IPS-20b (cell line): ENCODE data around the gene HIPK2.

Source experiments
- H3K27ac ChIP-seq: one replicate; pipeline ENCODE4 v1.5.1; 2013; ENCODE audit warnings: low read length
- H3K27me3 ChIP-seq: 2 replicates; pipeline ENCODE4 v1.6.1; 2013; ENCODE audit warnings: mild to moderate bottlenecking, low read length, inconsistent platforms; ENCODE audit not compliant: insufficient read depth
- H3K36me3 ChIP-seq: 2 replicates; pipeline ENCODE4 v1.6.1; 2013; ENCODE audit warnings: low read depth, mild to moderate bottlenecking, inconsistent platforms, low read length, moderate library complexity; ENCODE audit not compliant: insufficient read depth
- H3K4me1 ChIP-seq: 2 replicates; pipeline ENCODE4 v1.6.1; 2013; ENCODE audit warnings: mild to moderate bottlenecking, control low read depth, inconsistent platforms, low read length, moderate library complexity; ENCODE audit not compliant: insufficient read depth
- H3K4me3 ChIP-seq: 2 replicates; pipeline ENCODE4 v1.5.1; 2013; ENCODE audit warnings: mild to moderate bottlenecking, low read length, inconsistent platforms
- H3K9ac ChIP-seq: 2 replicates; pipeline ENCODE4 v1.6.1; 2013; ENCODE audit warnings: low read depth, mild to moderate bottlenecking, inconsistent platforms, low read length, moderate library complexity
- H3K9me3 ChIP-seq: 2 replicates; pipeline ENCODE4 v1.6.1; 2013; ENCODE audit warnings: mild to moderate bottlenecking, low read depth, low read length, inconsistent platforms; ENCODE audit not compliant: insufficient read depth

HIPK2 gene

DNA sequence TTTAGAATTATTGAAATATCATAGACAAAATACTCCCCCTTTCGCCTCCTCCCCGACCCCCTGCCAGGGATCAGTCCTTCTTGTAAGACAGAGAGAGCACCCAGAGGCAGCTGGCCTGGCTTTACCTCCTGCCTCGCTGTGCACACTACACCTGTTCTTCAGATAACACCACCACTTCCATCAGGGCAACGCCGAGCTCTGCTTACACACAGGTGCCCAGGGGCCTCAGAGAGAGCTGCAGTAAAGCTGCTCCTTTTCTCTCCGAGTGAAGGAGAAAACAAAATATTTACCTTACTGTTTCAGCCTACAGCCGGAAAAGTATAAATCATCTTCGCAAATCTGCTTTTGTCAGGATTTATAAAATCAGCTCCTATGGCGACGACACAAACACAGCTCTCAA is 80.7 kb downstream of the HIPK2 start:
- no peaks in the 10 kb centered on the region for H3K27me3 ChIP-seq
- H3K9ac ChIP-seq = no peak overlapping the region
- no peaks in the 10 kb centered on the region for H3K4me1 ChIP-seq
- H3K27ac ChIP-seq = no peak overlapping the region
- H3K9me3 ChIP-seq = no peaks in the 10 kb centered on the region
- no peaks in the 10 kb centered on the region for H3K36me3 ChIP-seq
- H3K4me3 ChIP-seq = no peak overlapping the region

DNA sequence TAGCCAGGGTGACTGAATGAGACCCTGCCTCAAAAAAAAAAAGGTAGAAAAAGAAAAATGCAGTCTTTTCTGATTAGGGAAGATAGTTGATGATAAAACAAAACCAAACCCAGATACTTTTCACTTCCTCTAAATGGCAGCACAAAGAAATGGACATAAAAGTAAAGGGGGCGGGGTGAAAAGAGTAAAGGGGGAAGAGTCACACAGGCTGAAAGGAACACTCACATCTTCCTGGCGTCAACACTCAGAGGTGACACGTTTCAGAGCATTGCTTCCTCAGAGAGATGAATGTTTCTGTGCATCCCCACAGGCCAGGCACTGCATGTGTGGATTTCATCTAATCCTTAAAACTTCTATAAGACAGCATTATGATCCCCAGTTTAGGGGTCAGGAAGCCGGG is 81.2 kb downstream of the HIPK2 start:
- Histone ChIP-seq H3K9ac (no peak overlapping the region), H3K36me3 (no peaks in the 10 kb centered on the region)

DNA sequence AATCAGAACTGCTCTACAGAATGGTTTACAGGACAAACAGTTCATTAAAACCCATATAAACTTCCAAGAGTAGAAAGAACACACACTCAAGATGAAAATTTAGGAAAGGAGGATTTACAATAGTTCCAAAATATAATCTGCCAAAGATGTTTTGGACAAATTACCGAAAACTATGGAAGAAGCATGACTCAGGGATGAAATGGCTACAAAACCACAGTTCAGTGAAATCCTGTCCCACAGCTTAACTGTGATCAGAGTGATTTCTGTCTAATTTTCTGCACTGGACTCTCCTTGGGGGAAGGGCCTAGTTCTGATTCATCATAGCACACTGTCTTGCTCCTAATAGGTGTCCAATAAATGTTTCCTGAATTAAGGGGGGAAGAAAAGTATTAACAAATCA is 82.2 kb downstream of the HIPK2 start:
- Histone ChIP-seq H3K9ac (no peak overlapping the region), H3K36me3 (no peaks in the 10 kb centered on the region), H3K4me3 (no peak overlapping the region), H3K9me3 (no peaks in the 10 kb centered on the region), H3K27me3 (no peaks in the 10 kb centered on the region), H3K27ac (no peak overlapping the region), H3K4me1 (no peaks in the 10 kb centered on the region)

More for the DNA sequence above, 81.2 kb downstream of the HIPK2 start:
- H3K4me3 ChIP-seq = no peak overlapping the region
- H3K27me3 ChIP-seq = no peaks in the 10 kb centered on the region
- no peaks in the 10 kb centered on the region for H3K9me3 ChIP-seq
- no peaks in the 10 kb centered on the region for H3K4me1 ChIP-seq
- no peak overlapping the region for H3K27ac ChIP-seq

DNA sequence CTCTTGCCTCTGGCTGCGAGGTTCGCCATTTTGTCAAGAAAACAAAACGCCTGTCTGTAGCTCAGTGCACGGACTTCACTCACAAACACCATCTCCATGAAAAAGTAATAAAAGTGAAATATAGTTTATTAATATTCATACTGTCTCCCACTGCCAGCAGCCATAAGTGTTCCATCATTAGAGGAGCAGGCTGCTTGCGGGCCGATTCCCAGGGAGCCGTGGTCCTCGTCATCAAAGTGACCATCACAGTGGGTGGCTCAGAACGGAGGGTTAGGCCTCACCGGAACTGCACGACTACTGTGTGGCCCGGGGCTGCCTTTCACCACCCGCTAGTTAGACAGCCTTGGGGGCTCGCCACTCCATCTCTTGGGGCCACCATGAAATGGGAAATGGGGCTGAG is 82.7 kb downstream of the HIPK2 start:
- Histone ChIP-seq H3K4me3 (no peak overlapping the region), H3K27me3 (no peaks in the 10 kb centered on the region), H3K36me3 (no peaks in the 10 kb centered on the region), H3K4me1 (no peaks in the 10 kb centered on the region), H3K9me3 (no peaks in the 10 kb centered on the region), H3K9ac (no peak overlapping the region), H3K27ac (no peak overlapping the region)

DNA sequence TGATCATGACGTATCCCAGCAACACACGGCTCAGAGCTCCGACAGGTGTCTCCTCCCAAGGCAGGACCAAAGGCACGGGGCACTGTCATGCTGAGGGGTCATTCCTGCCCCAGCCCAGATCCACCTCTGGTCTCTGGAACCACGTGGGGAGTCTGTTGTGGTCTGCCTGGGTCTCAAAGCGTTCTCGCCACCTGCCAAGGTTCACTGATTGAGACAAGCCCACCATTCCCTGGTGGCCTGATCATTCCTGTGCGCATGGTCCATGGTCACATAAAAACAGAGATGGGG is 83.5 kb downstream of the HIPK2 start:
- Histone ChIP-seq H3K9ac (no peak overlapping the region), H3K4me1 (no peaks in the 10 kb centered on the region), H3K27ac (no peak overlapping the region), H3K27me3 (no peaks in the 10 kb centered on the region), H3K36me3 (no peaks in the 10 kb centered on the region), H3K4me3 (no peak overlapping the region), H3K9me3 (no peaks in the 10 kb centered on the region)

DNA sequence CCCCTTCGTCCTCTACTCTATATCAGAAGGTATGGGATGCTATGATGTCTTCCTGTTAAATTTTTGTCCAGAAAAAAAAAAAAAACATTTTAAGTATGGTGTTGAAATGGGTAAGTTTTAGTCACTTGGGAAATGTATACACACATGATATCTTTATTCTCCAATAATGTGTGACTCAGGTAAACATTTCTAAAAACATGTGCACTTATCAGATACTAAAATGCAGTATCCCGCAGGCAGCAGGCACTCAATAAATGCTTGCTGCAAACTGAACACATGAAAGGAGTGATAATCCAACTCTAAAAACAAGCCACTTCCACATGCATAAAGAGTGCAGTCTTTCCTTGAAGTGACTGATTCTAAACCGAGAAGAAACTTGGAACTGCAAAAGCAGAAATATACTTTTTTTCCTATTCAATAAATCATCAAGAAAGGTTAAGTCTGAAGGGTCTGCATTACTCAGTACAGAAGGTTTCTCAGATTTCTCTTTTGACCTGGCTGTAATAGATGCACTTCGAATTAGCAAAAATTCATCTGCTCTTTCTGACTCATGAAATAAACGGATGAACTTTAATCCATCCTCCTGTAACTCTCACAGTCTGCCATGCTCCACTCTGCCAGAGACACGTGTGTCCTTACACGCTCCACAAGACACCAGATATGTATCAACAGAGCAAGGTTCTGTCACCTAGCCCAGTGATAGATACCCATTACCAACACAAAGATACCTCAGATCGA is 84.0 kb downstream of the HIPK2 start:
- Histone ChIP-seq H3K36me3 (no peaks in the 10 kb centered on the region), H3K9ac (no peak overlapping the region), H3K4me3 (no peak overlapping the region), H3K27me3 (no peaks in the 10 kb centered on the region), H3K27ac (no peak overlapping the region), H3K4me1 (no peaks in the 10 kb centered on the region), H3K9me3 (no peaks in the 10 kb centered on the region)

DNA sequence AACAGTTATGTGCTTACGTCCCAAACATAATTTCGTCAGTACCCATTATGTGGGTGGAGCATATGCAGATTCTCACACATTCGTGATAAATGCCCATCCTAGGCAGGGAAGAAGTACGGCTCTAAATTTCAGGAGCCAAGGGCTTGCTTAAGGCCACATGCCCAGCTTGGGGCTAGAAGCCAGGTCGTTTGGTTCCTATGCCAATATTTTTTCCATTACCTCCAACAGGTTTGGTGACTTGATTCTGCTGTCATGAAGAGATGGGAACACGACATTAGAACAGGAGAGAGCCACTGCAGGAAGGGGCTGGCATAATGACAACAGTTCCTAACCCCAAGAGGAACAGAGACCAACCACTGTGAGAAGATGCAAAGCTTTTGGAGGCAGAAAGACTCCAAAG is 85.1 kb downstream of the HIPK2 start:
- no peak overlapping the region for H3K4me3 ChIP-seq
- H3K27me3 ChIP-seq = no peaks in the 10 kb centered on the region
- no peaks in the 10 kb centered on the region for H3K4me1 ChIP-seq
- H3K27ac ChIP-seq = no peak overlapping the region
- H3K9ac ChIP-seq = no peak overlapping the region
- no peaks in the 10 kb centered on the region for H3K36me3 ChIP-seq
- H3K9me3 ChIP-seq = no peaks in the 10 kb centered on the region

DNA sequence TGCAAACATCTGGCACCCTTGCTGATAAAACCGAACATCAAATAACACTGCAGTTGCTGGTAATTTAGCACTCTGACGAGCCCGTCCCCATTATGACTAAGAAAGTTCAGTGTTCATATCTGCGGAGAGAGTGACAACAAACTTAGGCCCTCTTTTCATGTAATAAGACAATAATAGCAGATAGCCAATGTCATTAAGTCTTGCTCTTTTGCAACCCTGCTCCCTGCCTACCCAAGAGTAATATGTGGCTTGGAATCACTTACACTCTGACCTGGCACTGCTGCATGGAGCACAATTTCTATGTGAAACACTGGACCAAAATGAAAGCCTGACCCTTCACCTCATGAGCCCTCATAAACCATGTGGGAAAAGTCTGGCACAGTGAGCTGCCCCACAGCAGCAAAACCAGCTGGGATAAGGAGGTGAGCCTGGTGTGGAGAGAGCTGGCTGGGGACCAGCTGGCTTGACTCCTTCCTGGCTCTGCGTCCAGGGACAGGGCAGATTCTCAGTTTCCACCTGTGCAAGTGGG is 86.5 kb downstream of the HIPK2 start:
- H3K27ac ChIP-seq = no peak overlapping the region
- no peaks in the 10 kb centered on the region for H3K36me3 ChIP-seq
- no peaks in the 10 kb centered on the region for H3K9me3 ChIP-seq

DNA sequence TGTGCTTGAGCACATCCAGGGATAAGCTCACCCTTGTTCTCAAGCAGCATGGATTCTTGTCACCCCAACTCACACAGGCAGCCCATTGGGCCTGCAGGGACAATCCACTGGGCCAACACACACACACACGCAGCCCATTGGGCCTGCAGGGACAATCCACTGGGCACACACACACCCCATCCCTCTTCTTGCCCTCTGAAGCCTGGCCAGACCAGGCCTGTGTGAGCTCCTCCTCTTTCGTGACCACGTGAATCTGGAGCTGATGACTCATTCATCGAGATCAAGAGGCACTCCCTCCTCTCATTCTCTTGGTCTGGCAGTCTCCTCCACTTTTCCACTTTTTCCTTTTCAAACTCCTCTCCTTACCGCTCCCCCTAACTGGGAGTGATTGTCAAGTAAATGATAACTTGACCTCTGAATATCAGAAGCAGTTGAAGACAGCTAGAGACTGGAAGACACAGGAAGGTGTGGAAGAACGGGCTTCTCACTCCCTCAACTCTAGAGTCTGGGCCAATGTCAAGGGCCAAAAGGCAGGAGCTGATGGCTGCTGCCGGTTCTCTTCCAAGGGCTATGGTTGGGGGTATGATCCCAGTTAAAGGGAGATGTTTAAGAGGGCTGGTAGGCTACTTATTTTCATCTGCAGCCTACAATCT is 89.7 kb downstream of the HIPK2 start:
- Histone ChIP-seq H3K36me3 (no peaks in the 10 kb centered on the region), H3K27ac (no peak overlapping the region), H3K4me3 (no peak overlapping the region), H3K9ac (no peak overlapping the region), H3K27me3 (no peaks in the 10 kb centered on the region), H3K4me1 (peaks cover 4% of the 10 kb centered on the region), H3K9me3 (peaks cover 5% of the 10 kb centered on the region; the same call in 1 of the 2 replicates)

More for the DNA sequence above, 86.5 kb downstream of the HIPK2 start:
- no peaks in the 10 kb centered on the region for H3K4me1 ChIP-seq
- no peak overlapping the region for H3K9ac ChIP-seq
- H3K4me3 ChIP-seq = no peak overlapping the region
- no peaks in the 10 kb centered on the region for H3K27me3 ChIP-seq

DNA sequence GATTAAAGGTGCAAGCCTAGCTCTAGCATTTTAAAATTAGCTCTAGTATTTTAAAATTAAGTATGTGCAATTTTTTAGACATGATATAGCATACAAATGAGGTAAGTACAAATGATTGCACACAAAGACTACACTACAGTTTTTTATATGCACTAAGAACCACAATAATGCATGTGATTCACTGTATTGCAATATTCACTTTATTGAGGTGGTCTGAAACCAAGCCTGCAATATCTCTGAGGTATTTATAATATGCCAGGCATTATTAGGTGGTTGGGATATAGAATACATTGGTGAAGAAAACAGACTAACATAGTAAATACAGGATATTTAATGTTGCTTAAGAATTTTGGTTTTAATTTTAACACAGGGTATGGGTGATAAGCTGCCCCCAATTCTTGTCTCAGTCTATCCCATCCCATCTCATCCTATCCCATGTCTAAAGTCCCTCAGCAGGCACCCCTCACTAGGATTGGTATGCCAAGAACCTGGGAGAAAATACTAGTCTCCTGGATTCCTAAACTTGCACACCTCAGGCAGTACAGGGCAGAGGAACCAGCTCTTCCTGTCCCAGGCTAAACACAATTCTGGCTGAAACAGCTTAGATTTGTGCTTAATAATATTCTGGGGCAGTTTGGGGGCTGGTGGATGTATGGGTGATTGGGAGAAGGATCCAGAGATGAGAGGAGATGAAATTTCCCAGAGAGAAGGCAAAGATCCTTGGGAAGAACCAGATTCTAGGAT is 90.4 kb downstream of the HIPK2 start:
- Histone ChIP-seq H3K4me1 (peaks cover 7% of the 10 kb centered on the region), H3K27me3 (no peaks in the 10 kb centered on the region), H3K9ac (no peak overlapping the region), H3K9me3 (peaks cover 5% of the 10 kb centered on the region; the same call in 1 of the 2 replicates), H3K27ac (no peak overlapping the region), H3K4me3 (no peak overlapping the region), H3K36me3 (no peaks in the 10 kb centered on the region)

DNA sequence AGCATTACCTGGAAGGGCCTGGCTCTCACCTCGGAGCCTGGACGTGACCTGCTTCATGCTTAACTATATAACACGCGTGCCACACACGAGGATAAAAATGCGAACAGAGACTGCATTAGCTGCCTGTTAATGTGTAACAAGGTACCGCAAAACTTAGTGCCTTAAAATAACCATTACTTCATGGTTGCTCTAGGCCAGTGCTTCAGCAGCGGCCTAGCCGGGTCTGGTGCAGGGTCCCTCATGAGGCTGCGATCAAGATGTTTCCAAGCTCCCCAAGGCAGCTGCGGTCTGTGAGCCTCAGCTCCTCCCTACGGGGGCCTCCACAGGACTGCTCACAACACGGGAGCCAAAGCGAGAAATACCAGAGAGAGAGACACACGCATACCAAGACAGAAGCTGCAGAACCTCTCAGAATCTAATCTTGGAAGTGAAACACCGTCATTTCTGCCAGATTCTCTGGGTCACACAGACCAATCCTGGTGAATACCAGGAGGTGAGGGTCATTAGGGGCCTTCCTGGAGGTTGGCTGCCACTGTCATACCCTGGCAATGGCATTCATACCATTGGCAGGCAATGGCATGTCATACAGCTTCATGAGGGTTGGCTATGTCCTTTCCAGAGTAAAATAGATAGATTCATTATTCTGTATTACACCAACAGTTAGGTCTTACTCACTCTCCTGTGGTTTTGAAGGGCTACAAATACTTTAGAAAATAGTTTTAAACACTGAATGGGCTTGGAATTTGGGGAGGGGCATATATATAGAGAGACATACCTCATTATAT is 94.5 kb downstream of the HIPK2 start:
- Histone ChIP-seq H3K9ac (no peak overlapping the region), H3K27ac (no peak overlapping the region), H3K36me3 (no peaks in the 10 kb centered on the region), H3K4me3 (no peak overlapping the region), H3K9me3 (peaks cover 5% of the 10 kb centered on the region; the same call in 1 of the 2 replicates), H3K27me3 (no peaks in the 10 kb centered on the region), H3K4me1 (peaks cover 30% of the 10 kb centered on the region)
